HepG2 (cell line): Measurements from ENCODE around the gene CCSER2. TPM values are rescaled to one million over a fixed set of nuclear protein-coding genes. Genes with fewer than 3 reads are reported as not detected.

Source experiments
- polyA plus RNA-seq, 8 experiments: library from polyadenylated mRNA; depleted of rRNA in 3 of 8; stranded (reverse) in 7 of 8; unstranded in 1 of 8; fragments of >200 nt; fragmentation: Illumina TruSeq in 4 of 8; extraction: Trizol in 4 of 8; gene quantifications; 2 replicates each; pipeline versions ENCODE4 v1.2.1 to v1.2.3, GENCODE V29; 2011 to 2016; ENCODE audit warnings: low read depth in 4 of 8, missing spikeins in 1 of 8, mixed read lengths in 1 of 8; ENCODE audit not compliant: insufficient read depth in 1 of 8
- total RNA-seq, 5 experiments: library from RNA; depleted of rRNA; stranded (reverse); fragments of >200 nt; fragmentation: Illumina TruSeq; extraction: Trizol; gene quantifications; 2 replicates each; pipeline ENCODE4 v1.2.3, GENCODE V29; 2016; ENCODE audit warnings: low read depth in 1 of 5
- TF ChIP-seq, protein P1 (sequence below), 2 experiments: fragments of 450-650 bp in 1 of 2; sonication (generic) in 1 of 2; formaldehyde crosslinking in 1 of 2; IDR thresholded peaks; 2 replicates each; pipeline versions ENCODE4 v1.6.1 to v1.8.0; 2016 to 2022; ENCODE audit warnings: antibody characterized with exemption in 1 of 2, mild to moderate bottlenecking in 1 of 2, missing genetic modification reagents in 1 of 2

The CCSER2 gene
- total and polyA plus RNA-seq, 2 of the 13 experiments (the other 11 are each of a cell fraction or from before 2014, with no cell fraction given), result 13.3 to 17.2 TPM

DNA sequence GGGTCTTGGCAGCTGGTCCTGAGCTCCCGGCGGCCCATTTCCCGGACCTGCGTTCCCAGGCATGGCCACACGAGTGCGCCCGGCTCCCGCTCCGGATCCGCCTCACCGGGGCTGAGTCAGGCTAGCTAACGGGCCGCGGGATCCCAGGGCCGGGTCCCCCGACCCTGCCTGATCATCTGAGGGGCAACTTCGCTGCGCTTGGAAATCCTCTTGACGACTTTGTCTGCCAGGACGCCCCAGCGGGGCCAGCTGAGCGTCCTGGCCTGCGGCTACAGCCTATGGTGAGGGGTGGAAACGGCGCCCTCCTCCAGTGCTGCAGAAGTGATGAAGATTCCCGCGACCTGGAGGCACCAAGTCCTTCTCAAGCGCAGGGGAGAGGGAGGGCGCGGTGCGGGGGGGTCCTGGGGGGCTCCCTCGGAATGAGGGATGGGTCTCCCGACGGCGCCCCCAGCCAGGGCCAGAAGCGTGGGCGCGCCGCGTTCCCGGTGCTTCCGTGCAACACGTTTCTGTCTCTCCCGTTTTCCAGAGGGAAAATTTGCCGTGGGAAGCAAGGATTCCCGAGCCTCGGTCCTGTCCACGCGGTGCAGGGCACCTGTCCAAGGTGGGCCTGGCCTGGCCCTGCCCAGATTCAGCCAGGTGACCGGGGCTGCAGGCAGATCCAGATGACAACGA, 212.4 kb downstream of the CCSER2 start (continued):
- TF ChIP-seq, protein P1, sequence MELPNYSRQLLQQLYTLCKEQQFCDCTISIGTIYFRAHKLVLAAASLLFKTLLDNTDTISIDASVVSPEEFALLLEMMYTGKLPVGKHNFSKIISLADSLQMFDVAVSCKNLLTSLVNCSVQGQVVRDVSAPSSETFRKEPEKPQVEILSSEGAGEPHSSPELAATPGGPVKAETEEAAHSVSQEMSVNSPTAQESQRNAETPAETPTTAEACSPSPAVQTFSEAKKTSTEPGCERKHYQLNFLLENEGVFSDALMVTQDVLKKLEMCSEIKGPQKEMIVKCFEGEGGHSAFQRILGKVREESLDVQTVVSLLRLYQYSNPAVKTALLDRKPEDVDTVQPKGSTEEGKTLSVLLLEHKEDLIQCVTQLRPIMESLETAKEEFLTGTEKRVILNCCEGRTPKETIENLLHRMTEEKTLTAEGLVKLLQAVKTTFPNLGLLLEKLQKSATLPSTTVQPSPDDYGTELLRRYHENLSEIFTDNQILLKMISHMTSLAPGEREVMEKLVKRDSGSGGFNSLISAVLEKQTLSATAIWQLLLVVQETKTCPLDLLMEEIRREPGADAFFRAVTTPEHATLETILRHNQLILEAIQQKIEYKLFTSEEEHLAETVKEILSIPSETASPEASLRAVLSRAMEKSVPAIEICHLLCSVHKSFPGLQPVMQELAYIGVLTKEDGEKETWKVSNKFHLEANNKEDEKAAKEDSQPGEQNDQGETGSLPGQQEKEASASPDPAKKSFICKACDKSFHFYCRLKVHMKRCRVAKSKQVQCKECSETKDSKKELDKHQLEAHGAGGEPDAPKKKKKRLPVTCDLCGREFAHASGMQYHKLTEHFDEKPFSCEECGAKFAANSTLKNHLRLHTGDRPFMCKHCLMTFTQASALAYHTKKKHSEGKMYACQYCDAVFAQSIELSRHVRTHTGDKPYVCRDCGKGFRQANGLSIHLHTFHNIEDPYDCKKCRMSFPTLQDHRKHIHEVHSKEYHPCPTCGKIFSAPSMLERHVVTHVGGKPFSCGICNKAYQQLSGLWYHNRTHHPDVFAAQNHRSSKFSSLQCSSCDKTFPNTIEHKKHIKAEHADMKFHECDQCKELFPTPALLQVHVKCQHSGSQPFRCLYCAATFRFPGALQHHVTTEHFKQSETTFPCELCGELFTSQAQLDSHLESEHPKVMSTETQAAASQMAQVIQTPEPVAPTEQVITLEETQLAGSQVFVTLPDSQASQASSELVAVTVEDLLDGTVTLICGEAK (IDR thresholded peaks at IDR 0.05), result no peak
- TF ChIP-seq, protein P1 (CRISPR knock-in tag; IDR thresholded peaks at IDR 0.05), result peak; percentile 54; the same call in 1 of the 2 replicates
- TF ChIP-seq, all 625 proteins: peak for 62
